Measurements from ENCODE around the gene ZCCHC7.

ZCCHC7 gene

GRCh38 chr9:37212435-37212834 lies 92.1 kb downstream of the ZCCHC7 start:
- no peak for DNase-seq

- DNase-seq: no peak
Measured at GRCh38 chr9:37215381-37215780, 95.0 kb downstream of the ZCCHC7 start.

- DNase-seq: no peak
Measured at GRCh38 chr9:37215830-37216229, 95.5 kb downstream of the ZCCHC7 start.

GRCh38 chr9:37217161-37217560 lies 96.8 kb downstream of the ZCCHC7 start:
- DNase-seq: no peak

GRCh38 chr9:37218800-37219425 lies 98.5 kb downstream of the ZCCHC7 start:
- DNase-seq: no peak

- DNase-seq: no peak
Measured at GRCh38 chr9:37220971-37221370, 100.6 kb downstream of the ZCCHC7 start.

- DNase-seq: no peak
Measured at GRCh38 chr9:37221489-37222106, 101.2 kb downstream of the ZCCHC7 start.

- no peak for DNase-seq
Measured at GRCh38 chr9:37229455-37229854, 109.1 kb downstream of the ZCCHC7 start.

GRCh38 chr9:37229882-37230482 lies 109.6 kb downstream of the ZCCHC7 start:
- DNase-seq: no peak

- no peak for DNase-seq
Measured at GRCh38 chr9:37236822-37237221, 116.4 kb downstream of the ZCCHC7 start.

GRCh38 chr9:37238122-37238521 lies 117.7 kb downstream of the ZCCHC7 start:
- no peak for DNase-seq

- DNase-seq: no peak
Measured at GRCh38 chr9:37239224-37239859, 119.0 kb downstream of the ZCCHC7 start.

- DNase-seq: no peak
Measured at GRCh38 chr9:37239921-37240320, 119.5 kb downstream of the ZCCHC7 start.

GRCh38 chr9:37241340-37241739 lies 121.0 kb downstream of the ZCCHC7 start:
- DNase-seq: no peak

GRCh38 chr9:37242089-37242488 lies 121.7 kb downstream of the ZCCHC7 start:
- no peak for DNase-seq

- no peak for DNase-seq
Measured at GRCh38 chr9:37243588-37244345, 123.4 kb downstream of the ZCCHC7 start.

- no peak for DNase-seq
Measured at GRCh38 chr9:37246826-37247225, 126.5 kb downstream of the ZCCHC7 start.

- no peak for DNase-seq
Measured at GRCh38 chr9:37248651-37249163, 128.3 kb downstream of the ZCCHC7 start.

- no peak for DNase-seq
Measured at GRCh38 chr9:37251452-37251851, 131.1 kb downstream of the ZCCHC7 start.

GRCh38 chr9:37253377-37253937 lies 133.1 kb downstream of the ZCCHC7 start:
- DNase-seq: no peak

- no peak for DNase-seq
Measured at GRCh38 chr9:37255187-37255586, 134.8 kb downstream of the ZCCHC7 start.

Measured in T-helper 9 cell (primary cell).